ENCODE results near the gene SPATA33. TPM values are rescaled to one million over a fixed set of nuclear protein-coding genes. Genes with fewer than 3 reads are reported as not detected.

Gene SPATA33
- polyA plus RNA-seq, 2 of the 4 experiments (the other 2 are of a cell fraction), result 6.1 to 12.1 TPM

DNA sequence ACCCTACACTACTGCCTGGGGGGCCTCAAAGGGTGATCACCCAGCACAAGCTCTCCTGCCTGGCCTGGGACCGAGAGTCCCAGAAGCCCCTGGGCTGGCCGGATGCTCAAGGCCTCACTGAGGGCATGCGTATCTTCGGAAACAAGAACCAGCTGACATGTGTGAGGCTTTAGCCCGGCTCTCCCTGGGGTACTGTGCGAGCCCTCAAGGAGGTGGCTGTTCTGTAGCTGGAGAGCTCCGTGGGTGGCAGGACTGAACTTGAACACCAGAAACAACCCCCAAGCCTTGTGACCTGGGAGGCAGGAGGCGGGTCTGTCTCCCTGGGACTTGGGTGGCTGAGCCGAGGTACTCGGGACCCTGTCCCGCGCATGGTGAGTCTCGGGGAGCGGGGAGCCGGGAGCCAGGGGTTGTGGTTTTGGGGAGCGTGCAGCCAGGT is 37.2 kb upstream of the SPATA33 start:
- TF ChIP-seq SREBF2 (IDR thresholded peaks at IDR 0.05), result no peak
- no peak for TF ChIP-seq ZNF302 (CRISPR knock-in tag; IDR thresholded peaks at IDR 0.05)
- no peak for TF ChIP-seq RNF2 (IDR thresholded peaks at IDR 0.05; ENCODE audit: borderline replicate concordance, low read depth)
- TF ChIP-seq GATA3 (IDR thresholded peaks at IDR 0.05; ENCODE audit: borderline replicate concordance), result no peak
- no peak for TF ChIP-seq FOSL2 (IDR thresholded peaks at IDR 0.05)
- no peak for TF ChIP-seq FOSL2 (CRISPR knock-in tag; IDR thresholded peaks at IDR 0.05)
- no peak for TF ChIP-seq NPAS2 (CRISPR knock-in tag; IDR thresholded peaks at IDR 0.05; ENCODE audit: borderline replicate concordance)
- TF ChIP-seq HEYL (CRISPR knock-in tag; IDR thresholded peaks at IDR 0.05), result no peak
- no peak for TF ChIP-seq POLR2AphosphoS2 (conservative IDR thresholded peaks at IDR 0.05; ENCODE audit: low read length)
- ATAC-seq, result peak in 1 of 2 experiments; percentile 45; a peak in 4 of 6 replicates
- CTCF ChIA-PET, result interaction anchor here (0.6 to 2.5 kb wide), 4 partner anchors 10 to 109 kb away, joined by 3 to 10 read pairs (median 3); no protein-coding TSS in a partner anchor
- H3K9me3 ChIP-seq, result no peaks in the 10 kb centered on the region
- FAIRE-seq, result no peak
- peaks cover 19% of the 10 kb centered on the region for H3K4me1 ChIP-seq
- DNase-seq (ENCODE audit: low read depth in 1 of 2, low spot score in 1 of 2), result peak in 1 of 2 experiments; percentile 51
- whole genome bisulfite sequencing (ENCODE audit: missing lambda C conversion rate), result 71% methylated on average over 12 of the region's 16 CpGs
- peak overlapping the region; percentile 21 to 51; a peak in 3 of 6 replicates for H3K27ac ChIP-seq
- POLR2A ChIA-PET, result interaction anchor here (0.6 kb wide), 1 partner anchor 55 kb away, joined by 3 read pairs; no protein-coding TSS in a partner anchor
- no peak overlapping the region for H3K4me3 ChIP-seq
- no peak overlapping the region for H3K4me2 ChIP-seq

- TF ChIP-seq HMGXB4 (CRISPR knock-in tag; IDR thresholded peaks at IDR 0.05; ENCODE audit: borderline replicate concordance) (no peak), EHF (CRISPR knock-in tag; IDR thresholded peaks at IDR 0.05) (no peak), MYC (IDR thresholded peaks at IDR 0.05; ENCODE audit: borderline replicate concordance, low read length) (no peak), ZSCAN20 (CRISPR knock-in tag; IDR thresholded peaks at IDR 0.05) (no peak), RAD21 (conservative IDR thresholded peaks at IDR 0.05 in 1 of 2, IDR thresholded peaks at IDR 0.05 in 1 of 2) (no peak), ELK1 (IDR thresholded peaks at IDR 0.05; ENCODE audit: low read depth, low read length) (no peak), RARB (CRISPR knock-in tag; IDR thresholded peaks at IDR 0.05) (no peak), ZNF302 (CRISPR knock-in tag; IDR thresholded peaks at IDR 0.05) (no peak)
- TF ChIP-seq, protein P1, sequence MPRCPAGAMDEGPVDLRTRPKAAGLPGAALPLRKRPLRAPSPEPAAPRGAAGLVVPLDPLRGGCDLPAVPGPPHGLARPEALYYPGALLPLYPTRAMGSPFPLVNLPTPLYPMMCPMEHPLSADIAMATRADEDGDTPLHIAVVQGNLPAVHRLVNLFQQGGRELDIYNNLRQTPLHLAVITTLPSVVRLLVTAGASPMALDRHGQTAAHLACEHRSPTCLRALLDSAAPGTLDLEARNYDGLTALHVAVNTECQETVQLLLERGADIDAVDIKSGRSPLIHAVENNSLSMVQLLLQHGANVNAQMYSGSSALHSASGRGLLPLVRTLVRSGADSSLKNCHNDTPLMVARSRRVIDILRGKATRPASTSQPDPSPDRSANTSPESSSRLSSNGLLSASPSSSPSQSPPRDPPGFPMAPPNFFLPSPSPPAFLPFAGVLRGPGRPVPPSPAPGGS (IDR thresholded peaks at IDR 0.05), result no peak
- ATAC-seq, result peak in 1 of 2 experiments; percentile 19; a peak in 3 of 6 replicates
- H3K9me3 ChIP-seq, result no peaks in the 10 kb centered on the region
- DNase-seq (ENCODE audit: low read depth in 1 of 2, low spot score in 1 of 2), result no peak
- POLR2A ChIA-PET, result no interaction called here
- FAIRE-seq, result no peak
- peak overlapping the region; percentile 21 to 51; a peak in 2 of 6 replicates for H3K27ac ChIP-seq
- WGBS (ENCODE audit: missing lambda C conversion rate), result 95% methylated on average over 9 of the region's 18 CpGs
- no peak overlapping the region for H3K4me3 ChIP-seq
- no peak overlapping the region for H3K4me2 ChIP-seq
- CTCF ChIA-PET, result interaction anchor here (0.6 to 2.5 kb wide), 5 partner anchors 12 to 150 kb away, joined by 3 to 10 read pairs (median 3); no protein-coding TSS in a partner anchor
- peaks cover 19% of the 10 kb centered on the region for H3K4me1 ChIP-seq
Measured at GRCh38 chr16:89621136-89621697, 36.4 kb upstream of the SPATA33 start.

Data from A549 (cell line).